H9 (cell line): ENCODE data around the gene KIAA0753. TPM values are rescaled to one million over a fixed set of nuclear protein-coding genes. Genes with fewer than 3 reads are reported as not detected.

ENCODE experiments used
- DNase-seq: peaks from one replicate; pipeline ENCODE4 v3.0.0-alpha.2; 2017
- H2AFZ ChIP-seq: one replicate; pipeline ENCODE4 v1.6.1; 2013; ENCODE audit warnings: mild to moderate bottlenecking, low read length, control low read depth, moderate library complexity
- H2AK5ac ChIP-seq: 2 replicates; pipeline ENCODE4 v1.6.1; 2013; ENCODE audit warnings: low read length, control low read depth, mixed read lengths; ENCODE audit not compliant: insufficient read length
- H2BK120ac ChIP-seq: one replicate; pipeline ENCODE4 v1.6.1; 2013; ENCODE audit warnings: low read depth, mild to moderate bottlenecking, low read length, control low read depth, inconsistent platforms; ENCODE audit not compliant: poor library complexity, severe bottlenecking
- H2BK12ac ChIP-seq: 2 replicates; pipeline ENCODE4 v1.6.1; 2013; ENCODE audit warnings: low read length, control low read depth, mixed read lengths, low read depth; ENCODE audit not compliant: insufficient read length
- H2BK15ac ChIP-seq: 2 replicates; pipeline ENCODE4 v1.6.1; 2013; ENCODE audit warnings: low read depth, low read length, control low read depth
- H2BK20ac ChIP-seq: one replicate; pipeline ENCODE4 v1.6.1; 2013; ENCODE audit warnings: low read depth, mild to moderate bottlenecking, low read length, control low read depth, inconsistent platforms; ENCODE audit not compliant: poor library complexity, severe bottlenecking
- H2BK5ac ChIP-seq: 2 replicates; pipeline ENCODE4 v1.6.1; 2013; ENCODE audit warnings: low read length, control low read depth, mixed read lengths; ENCODE audit not compliant: insufficient read length
- H3K14ac ChIP-seq: 2 replicates; pipeline ENCODE4 v1.6.1; 2013; ENCODE audit warnings: low read length, control low read depth; ENCODE audit not compliant: insufficient read depth
- H3K18ac ChIP-seq: 2 replicates; pipeline ENCODE4 v1.6.1; 2013; ENCODE audit warnings: low read depth, mild to moderate bottlenecking, mixed read lengths, low read length, control low read depth; ENCODE audit not compliant: insufficient read length
- H3K23ac ChIP-seq: 2 replicates; pipeline ENCODE4 v1.6.1; 2013; ENCODE audit warnings: low read length, control low read depth, mixed read lengths, low read depth; ENCODE audit not compliant: insufficient read length
- H3K23me2 ChIP-seq: 2 replicates; pipeline ENCODE4 v1.6.1; 2013; ENCODE audit warnings: low read depth, mild to moderate bottlenecking, mixed read lengths, low read length, control low read depth; ENCODE audit not compliant: insufficient read length, poor library complexity, severe bottlenecking
- H3K27ac ChIP-seq: 2 replicates; pipeline ENCODE4 v1.5.1; 2013; ENCODE audit warnings: low read length, control low read depth, mixed read lengths, low read depth; ENCODE audit not compliant: insufficient read length
- H3K27me3 ChIP-seq: 2 replicates; pipeline ENCODE4 v1.6.1; 2013; ENCODE audit warnings: low read length, control low read depth, inconsistent platforms; ENCODE audit not compliant: insufficient read depth
- H3K4ac ChIP-seq: 2 replicates; pipeline ENCODE4 v1.6.1; 2013; ENCODE audit warnings: low read depth, mild to moderate bottlenecking, control low read depth, inconsistent platforms, low read length, moderate library complexity
- H3K4me1 ChIP-seq: 2 replicates; pipeline ENCODE4 v1.6.1; 2013; ENCODE audit warnings: low read length, control low read depth, inconsistent platforms; ENCODE audit not compliant: insufficient read depth
- H3K4me2 ChIP-seq: 2 replicates; pipeline ENCODE4 v1.6.1; 2013; ENCODE audit warnings: low read length, control low read depth, mixed read lengths; ENCODE audit not compliant: insufficient read length, insufficient read depth
- H3K56ac ChIP-seq: 2 replicates; pipeline ENCODE4 v1.6.1; 2013; ENCODE audit warnings: low read depth, mild to moderate bottlenecking, mixed read lengths, low read length, control low read depth; ENCODE audit not compliant: insufficient read length
- H3K79me1 ChIP-seq: 2 replicates; pipeline ENCODE4 v1.6.1; 2013; ENCODE audit warnings: low read depth, mild to moderate bottlenecking, moderate library complexity, low read length, control low read depth, inconsistent platforms; ENCODE audit not compliant: insufficient read depth, poor library complexity, severe bottlenecking
- H3K79me2 ChIP-seq: 2 replicates; pipeline ENCODE4 v1.6.1; 2013; ENCODE audit warnings: low read length, control low read depth, inconsistent platforms; ENCODE audit not compliant: insufficient read depth
- H3K9ac ChIP-seq: 2 replicates; pipeline ENCODE4 v1.6.1; 2013; ENCODE audit warnings: low read length, control low read depth, mixed read lengths; ENCODE audit not compliant: insufficient read length; ENCODE audit errors: extremely low read depth
- H3K9me3 ChIP-seq: one replicate; pipeline ENCODE4 v1.6.1; 2013; ENCODE audit warnings: low read depth, low read length, inconsistent platforms; ENCODE audit not compliant: control insufficient read depth
- H3T11ph ChIP-seq: one replicate; pipeline ENCODE4 v1.6.1; 2013; ENCODE audit warnings: mild to moderate bottlenecking, low read length, control low read depth, inconsistent platforms
- H4K20me1 ChIP-seq: one replicate; pipeline ENCODE4 v1.6.1; 2013; ENCODE audit not compliant: control insufficient read depth, insufficient read length, insufficient read depth
- H4K5ac ChIP-seq: 2 replicates; pipeline ENCODE4 v1.6.1; 2013; ENCODE audit warnings: low read depth, mild to moderate bottlenecking, mixed read lengths, low read length, control low read depth; ENCODE audit not compliant: insufficient read length
- H4K8ac ChIP-seq: replicated peaks from 2 replicates; pipeline ENCODE4 v1.6.1; 2013; ENCODE audit warnings: low read length, control low read depth, mixed read lengths, low read depth; ENCODE audit not compliant: insufficient read length
- H4K91ac ChIP-seq: 2 replicates; pipeline ENCODE4 v1.6.1; 2013; ENCODE audit warnings: low read depth, mild to moderate bottlenecking, moderate library complexity, mixed read lengths, low read length, control low read depth; ENCODE audit not compliant: insufficient read length
- H3K27ac Mint-ChIP-seq, 3 experiments: 2 replicates in 2 of 3; 3 replicates in 1 of 3; pipeline ENCODE4 v1.8.0; 2020 to 2021; ENCODE audit warnings: mixed read lengths in 3 of 3, mild to moderate bottlenecking in 1 of 3, moderate library complexity in 1 of 3
- H3K27me3 Mint-ChIP-seq: 2 replicates; pipeline ENCODE4 v1.8.0; 2021; ENCODE audit warnings: low read depth, mild to moderate bottlenecking, moderate library complexity, mixed read lengths
- H3K36me3 Mint-ChIP-seq, 3 experiments: 2 replicates in 2 of 3; 3 replicates in 1 of 3; pipeline ENCODE4 v1.8.0; 2020 to 2021; ENCODE audit warnings: low read depth in 3 of 3, mixed read lengths in 3 of 3; ENCODE audit not compliant: insufficient read depth in 1 of 3
- H3K4me1 Mint-ChIP-seq, 2 experiments: 2 replicates each; pipeline ENCODE4 v1.8.0; 2020; ENCODE audit warnings: mixed read lengths in 2 of 2
- H3K4me3 Mint-ChIP-seq, 2 experiments: 2 replicates in 1 of 2; 3 replicates in 1 of 2; pipeline ENCODE4 v1.8.0; 2020 to 2021; ENCODE audit warnings: mild to moderate bottlenecking in 2 of 2, mixed read lengths in 2 of 2, moderate library complexity in 1 of 2
- H3K9me3 Mint-ChIP-seq, 2 experiments: 2 replicates in 1 of 2; 3 replicates in 1 of 2; pipeline ENCODE4 v1.8.0; 2020; ENCODE audit warnings: mild to moderate bottlenecking in 2 of 2, mixed read lengths in 2 of 2, moderate library complexity in 1 of 2
- CTCF ChIP-seq: fragments of 200-600 bp; sonication (generic); conservative IDR thresholded peaks from 3 replicates; pipeline ENCODE4 v1.8.0; 2021; ENCODE audit warnings: antibody characterized with exemption, mild to moderate bottlenecking
- WGBS: extraction: QIAGEN DNeasy Blood & Tissue Kit; methylation state at CpG from one replicate; pipeline ENCODE4 v1.1.7; 2013; ENCODE audit warnings: missing lambda C conversion rate, low lambda C conversion rate, mixed read lengths; ENCODE audit not compliant: insufficient read length; ENCODE audit errors: extremely low coverage; 5-methylcytosine and 5-hydroxymethylcytosine counted together
- total RNA-seq: library from RNA; stranded (reverse); gene quantifications from 2 replicates; pipeline ENCODE4 v1.2.1, GENCODE V29; 2021

KIAA0753 gene
- total RNA-seq, 1 experiment from 2014 or later = 37.2 TPM

DNA sequence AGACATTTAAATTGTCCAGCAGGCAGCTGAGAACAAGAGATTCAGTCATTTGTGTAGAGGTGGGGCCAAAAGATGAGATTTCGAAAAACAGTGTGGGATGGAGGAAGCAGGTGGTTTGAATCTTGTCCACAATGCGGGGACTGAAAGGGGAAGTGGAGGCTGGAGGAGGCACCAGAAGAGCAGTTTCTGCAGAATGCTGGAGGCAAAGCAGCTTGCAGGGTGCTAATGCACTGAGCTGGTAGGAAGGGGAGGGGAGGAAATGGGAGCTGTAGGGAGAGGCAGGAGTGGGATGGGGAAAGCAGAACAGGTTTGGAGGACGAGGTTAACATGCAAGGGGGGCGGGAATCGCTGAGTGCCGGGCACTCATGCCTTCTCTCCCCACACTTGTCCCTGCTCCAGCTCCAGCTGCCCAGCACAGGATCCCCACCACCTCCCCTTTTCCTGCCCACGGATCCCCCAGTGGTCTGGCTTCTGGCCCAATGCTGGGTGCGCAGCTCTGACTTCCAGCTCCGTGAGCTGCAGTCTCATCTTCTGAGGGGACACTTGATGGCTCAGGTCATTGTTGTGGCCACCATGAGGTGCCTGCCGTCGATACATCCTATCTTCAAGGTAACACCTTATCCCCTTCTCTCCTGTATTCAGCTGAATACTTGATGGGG, 20.4 kb upstream of the KIAA0753 start:
- no peak overlapping the region for H2BK5ac ChIP-seq
- no peak overlapping the region for H3K4me3 Mint-ChIP-seq
- peaks cover 5% of the 10 kb centered on the region; the same call in 1 of the 2 replicates for H3K27me3 ChIP-seq
- no peak overlapping the region for H2AFZ ChIP-seq
- H2BK12ac ChIP-seq = no peak overlapping the region
- no peak overlapping the region for H3K18ac ChIP-seq
- peaks cover 0 to 1% (median 0%) of the 10 kb centered on the region in 3 experiments; a peak in 1 of 7 replicates for H3K36me3 Mint-ChIP-seq
- H3K14ac ChIP-seq = no peak overlapping the region
- H3K27ac Mint-ChIP-seq = no peak overlapping the region; a peak in 1 of 7 replicates
- H2BK20ac ChIP-seq = no peak overlapping the region
- H2BK15ac ChIP-seq = no peak overlapping the region
- H3K9ac ChIP-seq = no peak overlapping the region
- no peak overlapping the region for H3K27ac ChIP-seq
- no peak overlapping the region for H3K56ac ChIP-seq
- TF ChIP-seq CTCF = no peak
- H3K4me2 ChIP-seq = no peak overlapping the region
- no peak overlapping the region for H4K91ac ChIP-seq
- H4K8ac ChIP-seq = no peak overlapping the region
- no peaks in the 10 kb centered on the region for H3K79me1 ChIP-seq
- no peaks in the 10 kb centered on the region for H3K4me1 ChIP-seq
- no peak overlapping the region for H3T11ph ChIP-seq
- peak; percentile 24 for DNase-seq
- no peak overlapping the region for H4K5ac ChIP-seq
- H3K79me2 ChIP-seq = no peaks in the 10 kb centered on the region
- H2AK5ac ChIP-seq = no peak overlapping the region
- H4K20me1 ChIP-seq = no peaks in the 10 kb centered on the region
- no peaks in the 10 kb centered on the region; a peak in 2 of 5 replicates for H3K9me3 Mint-ChIP-seq
- H3K9me3 ChIP-seq = no peaks in the 10 kb centered on the region
- H2BK120ac ChIP-seq = no peak overlapping the region
- H3K23me2 ChIP-seq = no peaks in the 10 kb centered on the region
- no peak overlapping the region for H3K4ac ChIP-seq
- H3K27me3 Mint-ChIP-seq = peaks cover 78% of the 10 kb centered on the region
- H3K23ac ChIP-seq = no peak overlapping the region
- H3K4me1 Mint-ChIP-seq = peaks cover 7 to 9% of the 10 kb centered on the region in 2 experiments
- no CpG with 5 or more reads among the region's 11 CpGs for WGBS
